Glutamatergic neuron (in vitro differentiated cells): Measurements from ENCODE around the gene SYNJ2. TPM values are rescaled to one million over a fixed set of nuclear protein-coding genes. Genes with fewer than 3 reads are reported as not detected.

Experiments used
- DNase-seq: peaks from one replicate; pipeline ENCODE4 v3.0.0; 2022
- H3K27ac Mint-ChIP-seq: one replicate; pipeline ENCODE4 v1.8.0; 2020; ENCODE audit warnings: mild to moderate bottlenecking, mixed read lengths, inconsistent platforms; ENCODE audit not compliant: unreplicated experiment
- H3K27me3 Mint-ChIP-seq: one replicate; pipeline ENCODE4 v1.8.0; 2020; ENCODE audit warnings: mild to moderate bottlenecking, moderate library complexity, mixed read lengths, inconsistent platforms; ENCODE audit not compliant: unreplicated experiment
- H3K36me3 Mint-ChIP-seq: one replicate; pipeline ENCODE4 v1.8.0; 2020; ENCODE audit warnings: mild to moderate bottlenecking, mixed read lengths, inconsistent platforms; ENCODE audit not compliant: unreplicated experiment
- H3K4me1 Mint-ChIP-seq: one replicate; pipeline ENCODE4 v1.8.0; 2020; ENCODE audit warnings: mild to moderate bottlenecking, low read depth, mixed read lengths, inconsistent platforms; ENCODE audit not compliant: unreplicated experiment
- H3K4me3 Mint-ChIP-seq: one replicate; pipeline ENCODE4 v1.8.0; 2020; ENCODE audit warnings: mild to moderate bottlenecking, mixed read lengths, inconsistent platforms; ENCODE audit not compliant: unreplicated experiment
- H3K9me3 Mint-ChIP-seq: one replicate; pipeline ENCODE4 v1.8.0; 2020; ENCODE audit warnings: mild to moderate bottlenecking, moderate library complexity, mixed read lengths, inconsistent platforms; ENCODE audit not compliant: unreplicated experiment
- CTCF ChIP-seq: fragments of 200-600 bp; sonication (generic); IDR thresholded peaks from one replicate; pipeline ENCODE4 v1.5.0; 2021; ENCODE audit not compliant: partially characterized antibody, unreplicated experiment
- total RNA-seq: library from RNA; stranded (reverse); fragmentation: NEBNext Ultra II Directional; extraction: Animal tissue kit (Norgen Biotek cat#: 25700); gene quantifications from one replicate; pipeline ENCODE4 v1.2.1, GENCODE V29; 2021; ENCODE audit not compliant: unreplicated experiment

Gene SYNJ2
- total RNA-seq, 1 donor from 2014 or later, result 2.4 TPM

- no peak overlapping the region for H3K27ac Mint-ChIP-seq
- H3K4me3 Mint-ChIP-seq, result no peak overlapping the region
- no peak for TF ChIP-seq CTCF
- H3K4me1 Mint-ChIP-seq, result no peaks in the 10 kb centered on the region
- H3K27me3 Mint-ChIP-seq, result no peaks in the 10 kb centered on the region
- no peak for DNase-seq
- no peaks in the 10 kb centered on the region for H3K9me3 Mint-ChIP-seq
- no peaks in the 10 kb centered on the region for H3K36me3 Mint-ChIP-seq
Measured at GRCh38 chr6:158142789-158143188, 161.1 kb downstream of the SYNJ2 start.

GRCh38 chr6:158143700-158144099 lies 162.0 kb downstream of the SYNJ2 start:
- no peaks in the 10 kb centered on the region for H3K27me3 Mint-ChIP-seq
- no peak overlapping the region for H3K27ac Mint-ChIP-seq
- H3K4me3 Mint-ChIP-seq, result no peak overlapping the region
- H3K36me3 Mint-ChIP-seq, result no peaks in the 10 kb centered on the region
- no peaks in the 10 kb centered on the region for H3K9me3 Mint-ChIP-seq
- TF ChIP-seq CTCF, result no peak
- DNase-seq, result no peak
- H3K4me1 Mint-ChIP-seq, result no peaks in the 10 kb centered on the region

Other genes with a start within 250 kb of the SYNJ2 start
- 45.7 TPM for gene SNX9, start 158.6 kb upstream of the SYNJ2 start, total RNA-seq
- gene SERAC1, start 186.4 kb downstream of the SYNJ2 start, total RNA-seq, result 29.7 TPM
- 16.0 TPM for gene GTF2H5, start 186.5 kb downstream of the SYNJ2 start, total RNA-seq